ENCODE results near the gene ADAMTS7.
"Not testable (repeated sequence)": the region's sequence is repeated elsewhere in the genome, so short reads cannot be mapped to it uniquely, and the experiment has no call there.

The ADAMTS7 gene

DNA sequence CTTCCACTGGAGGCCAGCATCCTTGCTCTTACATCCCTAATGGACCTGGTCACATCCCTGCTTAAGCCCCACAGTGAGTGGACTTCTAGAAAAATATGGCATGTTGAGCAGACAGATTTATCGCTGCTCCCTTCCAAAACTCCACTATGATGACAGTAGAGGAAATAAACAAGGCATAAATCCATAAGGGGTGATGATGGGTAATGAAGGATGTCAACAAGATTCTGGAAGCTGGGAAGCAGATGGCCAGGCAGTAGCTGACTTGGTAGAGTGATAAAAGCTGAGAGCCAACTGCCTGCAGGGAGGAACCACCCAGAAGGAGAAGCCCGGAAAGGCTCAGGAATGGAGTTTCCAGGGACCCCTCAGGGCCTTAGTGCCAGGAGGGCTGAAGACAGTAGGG, 28.9 kb downstream of the ADAMTS7 start:
- not testable (repeated sequence) for ATAC-seq, DNase-seq

DNA sequence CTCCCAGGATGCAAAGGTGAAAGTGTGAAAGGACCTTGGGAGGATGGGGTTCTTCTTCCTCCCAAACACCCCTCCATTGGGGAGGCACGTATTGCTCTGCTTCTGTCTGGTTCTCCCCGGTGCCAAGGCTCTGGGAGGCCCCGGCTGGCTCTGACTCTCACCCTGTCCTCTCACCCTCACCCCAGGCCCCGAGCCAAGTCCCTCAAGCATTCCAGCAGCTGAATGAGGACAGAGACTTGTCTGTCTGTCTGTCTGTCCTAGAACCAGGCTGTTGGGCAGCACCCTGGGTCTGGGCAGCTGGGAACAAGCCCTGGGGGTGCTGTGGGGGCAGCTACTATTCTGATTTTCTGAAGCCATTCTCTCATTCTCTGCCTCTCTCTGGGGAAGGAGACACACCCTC, 29.9 kb downstream of the ADAMTS7 start:
- DNase-seq, ATAC-seq: not testable (repeated sequence)

DNA sequence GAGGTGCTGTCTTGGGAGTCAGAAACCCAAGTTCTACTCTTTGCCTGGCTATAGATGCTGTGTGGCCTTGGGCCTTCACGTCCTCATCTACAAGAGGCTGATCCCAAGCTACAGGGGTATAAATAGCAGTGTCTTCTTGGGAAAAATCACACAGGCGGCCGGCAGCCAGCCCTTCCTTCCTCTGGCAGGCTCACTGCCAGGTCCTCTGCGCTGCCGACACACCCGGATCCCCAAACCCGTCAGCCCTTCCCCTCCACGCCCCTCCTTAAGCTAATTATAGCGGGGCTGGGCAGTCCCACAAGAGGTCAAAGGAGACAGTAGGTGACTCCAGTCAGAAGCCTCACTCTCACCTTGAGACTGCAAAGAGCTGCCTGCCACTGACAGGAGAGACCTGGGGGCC, 31.3 kb downstream of the ADAMTS7 start:
- not testable (repeated sequence) for ATAC-seq, DNase-seq

DNA sequence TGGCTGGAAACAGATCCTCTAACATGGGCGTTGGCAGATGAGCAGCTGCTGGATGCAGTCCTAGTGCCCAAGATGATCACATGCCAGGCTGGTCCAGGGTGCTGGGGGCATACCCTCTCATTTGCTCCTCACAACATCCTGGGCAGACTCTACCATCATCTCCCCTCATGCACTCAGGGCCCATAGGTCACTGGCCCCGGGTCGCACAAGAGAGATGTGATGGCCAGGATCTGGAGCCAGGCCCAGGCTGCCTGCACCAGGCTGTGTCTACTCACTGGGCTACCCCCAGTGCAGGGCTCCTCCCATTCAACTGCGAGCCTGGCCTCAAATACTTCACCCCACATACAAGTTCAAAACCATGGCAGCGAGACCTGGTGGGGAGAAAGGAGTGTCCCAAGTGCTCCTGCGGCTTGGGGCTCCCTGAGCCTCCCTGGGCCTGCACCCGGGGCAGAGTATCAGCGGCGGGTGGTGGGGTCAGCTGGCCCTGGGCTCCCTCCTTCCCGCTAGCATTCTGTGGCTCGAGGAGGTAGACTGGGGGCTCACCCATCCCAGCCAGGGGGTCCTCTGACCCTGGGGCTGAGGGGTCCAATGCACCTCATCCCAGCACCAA, 32.0 kb downstream of the ADAMTS7 start:
- not testable (repeated sequence) for ATAC-seq, DNase-seq

DNA sequence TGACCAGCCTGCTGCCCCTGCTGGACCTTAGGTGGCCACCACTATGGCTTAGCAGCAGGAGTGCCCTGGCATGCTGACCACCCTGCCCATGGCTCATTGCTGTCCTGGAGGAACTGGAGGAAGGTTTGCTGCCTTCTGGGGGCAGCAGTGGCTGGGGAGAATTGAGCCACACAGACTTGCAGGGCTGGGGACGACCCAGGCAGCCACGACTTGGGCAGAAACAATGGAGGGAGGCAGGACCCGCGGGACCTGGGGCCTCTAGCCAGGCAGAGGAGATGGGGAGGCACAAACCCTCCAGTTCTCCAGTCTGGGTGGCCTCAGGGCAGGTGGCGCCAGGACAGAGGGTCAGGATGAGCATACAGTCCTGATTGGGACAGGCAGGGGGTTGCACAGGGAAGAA, 32.8 kb downstream of the ADAMTS7 start:
- DNase-seq = no peak
- ATAC-seq = no peak

DNA sequence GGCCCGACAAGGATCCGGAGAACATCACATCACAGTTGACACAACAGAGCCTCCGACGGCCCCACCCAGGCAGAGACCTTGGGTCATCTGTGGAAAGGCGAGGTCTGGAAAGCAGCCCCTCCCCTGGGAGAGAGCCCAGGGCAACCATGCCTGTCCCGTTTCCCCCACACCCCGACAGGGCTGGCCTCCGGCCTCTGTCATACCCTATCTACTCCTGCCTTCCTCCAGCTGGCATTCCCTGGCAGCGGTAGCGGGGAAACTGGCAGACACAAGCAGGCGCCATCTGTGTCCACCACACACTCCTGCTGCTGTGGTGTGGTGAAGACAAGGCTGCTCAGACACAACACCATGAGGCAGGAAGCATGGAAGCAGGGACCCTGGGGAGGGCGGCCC, 33.3 kb downstream of the ADAMTS7 start:
- ATAC-seq, DNase-seq: not testable (repeated sequence)

DNA sequence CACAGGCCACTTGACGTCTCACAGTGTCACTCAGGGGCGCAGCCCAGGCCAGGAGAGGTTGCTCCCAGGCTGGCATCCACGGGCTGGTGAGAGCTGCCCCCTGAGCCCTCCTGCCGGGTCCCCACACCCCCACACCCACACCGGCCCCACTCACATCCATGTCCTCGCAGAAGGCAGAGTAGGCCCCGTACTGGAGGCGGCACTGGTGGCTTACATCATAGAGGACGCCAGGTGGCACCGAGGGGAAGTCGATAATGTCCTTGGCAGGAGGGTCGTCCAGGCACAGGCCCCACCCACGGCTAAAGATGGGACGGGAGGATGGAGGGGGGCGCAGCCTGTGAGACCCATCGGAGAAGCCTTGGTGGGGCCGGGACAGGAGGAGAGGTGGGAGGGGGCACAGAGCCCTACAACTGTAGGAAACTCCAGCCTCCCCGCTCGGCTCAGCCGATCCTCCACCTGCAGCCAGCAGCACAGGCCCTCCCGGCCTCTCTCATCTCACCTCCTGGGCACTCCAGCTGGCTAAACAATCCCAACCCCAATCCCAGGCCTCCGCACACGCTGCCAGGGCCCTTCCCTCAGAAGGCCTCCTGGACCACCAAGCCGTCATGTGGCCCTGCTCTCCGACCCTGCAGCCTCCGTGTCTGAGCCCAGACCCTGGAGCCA, 33.8 kb downstream of the ADAMTS7 start:
- ATAC-seq = not testable (repeated sequence)

DNA sequence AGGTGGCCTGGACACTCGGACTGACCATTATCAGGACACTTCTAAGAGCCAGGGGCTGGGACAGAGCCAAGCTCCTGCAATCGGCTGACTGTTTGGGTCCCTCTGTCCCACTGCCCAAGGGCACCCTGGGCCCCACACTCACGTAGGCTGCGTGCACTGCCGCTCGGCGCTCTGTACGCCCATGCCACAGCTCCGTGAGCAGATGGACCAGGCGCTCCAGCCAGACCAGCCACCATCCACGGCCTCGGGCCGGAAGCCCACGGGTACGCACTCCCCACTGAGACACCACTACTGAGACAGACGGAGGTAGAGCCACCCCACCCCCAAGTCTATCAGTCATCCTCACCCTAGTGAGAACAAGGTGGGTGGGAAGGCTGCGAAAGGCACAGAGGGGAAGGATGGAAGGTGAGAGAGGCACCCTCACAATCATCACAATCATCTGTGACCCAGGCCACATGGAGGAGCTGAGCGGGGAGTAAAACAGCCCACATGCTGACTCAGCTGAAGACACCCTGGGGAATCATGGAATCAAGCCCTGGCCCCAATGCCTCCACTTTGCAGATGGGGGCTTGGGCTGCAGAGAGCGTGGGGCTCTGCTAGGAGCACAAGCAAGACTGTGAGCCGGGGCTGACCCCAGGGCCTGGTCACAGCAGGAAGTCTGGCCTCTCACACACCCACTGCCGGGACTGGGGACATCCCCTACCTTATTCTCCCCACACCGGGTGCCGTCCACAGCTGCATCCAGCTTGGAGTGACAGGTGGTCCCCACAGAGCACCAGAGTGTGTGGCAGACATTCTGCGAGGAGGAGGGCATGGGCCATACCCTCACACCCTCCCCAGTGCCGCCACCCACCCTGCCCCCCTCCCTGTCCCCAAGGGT, 35.0 kb downstream of the ADAMTS7 start:
- ATAC-seq, DNase-seq: not testable (repeated sequence)

More for the DNA sequence above, 33.8 kb downstream of the ADAMTS7 start:
- DNase-seq = not testable (repeated sequence)

DNA sequence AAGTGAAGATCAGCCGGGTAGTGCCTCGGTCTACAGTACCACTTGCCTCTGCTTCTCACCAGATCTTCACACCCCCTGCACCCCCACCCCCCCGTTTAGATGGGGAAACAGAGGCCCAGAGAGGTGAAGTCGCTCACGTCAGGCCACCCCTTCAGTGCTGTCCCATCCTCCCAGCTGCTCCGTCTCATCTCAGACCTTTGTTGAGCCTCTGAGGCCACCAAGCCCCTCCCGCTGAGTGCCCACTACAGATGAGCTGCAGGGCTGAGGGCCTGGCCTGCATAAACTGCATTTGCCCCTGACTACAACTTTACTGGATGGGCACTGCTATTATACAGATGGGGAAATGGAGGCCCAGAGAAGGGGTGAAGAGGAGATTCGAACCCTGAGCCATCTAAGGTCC, 35.8 kb downstream of the ADAMTS7 start:
- no peak for ATAC-seq
- no peak for DNase-seq

DNA sequence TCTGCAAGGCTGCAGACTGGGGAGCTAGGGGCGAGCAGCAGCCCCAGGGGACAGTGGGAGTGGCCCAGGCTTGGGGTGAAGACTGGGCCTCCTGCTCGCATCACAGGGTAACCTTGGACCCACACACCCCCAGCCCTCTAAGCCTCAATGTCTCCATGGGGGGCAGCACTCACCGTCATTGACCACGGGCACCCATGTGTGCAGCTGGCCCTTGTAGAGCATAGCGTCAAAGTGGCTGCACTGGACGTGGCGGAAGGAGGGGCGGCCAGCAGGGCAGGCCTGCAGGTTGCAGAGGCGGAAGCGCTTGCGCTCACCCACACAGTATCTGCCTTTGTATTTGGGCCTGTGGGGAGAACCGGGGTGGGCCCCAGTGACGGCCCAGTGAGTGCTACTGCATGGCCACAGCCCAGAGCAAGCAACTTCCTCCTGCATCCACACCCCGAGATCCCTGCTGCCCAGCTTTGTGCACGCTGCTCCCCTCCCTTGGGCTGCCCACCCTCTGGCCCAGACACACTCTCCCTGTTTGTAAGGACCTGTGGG, 36.7 kb downstream of the ADAMTS7 start:
- DNase-seq, ATAC-seq: not testable (repeated sequence)

DNA sequence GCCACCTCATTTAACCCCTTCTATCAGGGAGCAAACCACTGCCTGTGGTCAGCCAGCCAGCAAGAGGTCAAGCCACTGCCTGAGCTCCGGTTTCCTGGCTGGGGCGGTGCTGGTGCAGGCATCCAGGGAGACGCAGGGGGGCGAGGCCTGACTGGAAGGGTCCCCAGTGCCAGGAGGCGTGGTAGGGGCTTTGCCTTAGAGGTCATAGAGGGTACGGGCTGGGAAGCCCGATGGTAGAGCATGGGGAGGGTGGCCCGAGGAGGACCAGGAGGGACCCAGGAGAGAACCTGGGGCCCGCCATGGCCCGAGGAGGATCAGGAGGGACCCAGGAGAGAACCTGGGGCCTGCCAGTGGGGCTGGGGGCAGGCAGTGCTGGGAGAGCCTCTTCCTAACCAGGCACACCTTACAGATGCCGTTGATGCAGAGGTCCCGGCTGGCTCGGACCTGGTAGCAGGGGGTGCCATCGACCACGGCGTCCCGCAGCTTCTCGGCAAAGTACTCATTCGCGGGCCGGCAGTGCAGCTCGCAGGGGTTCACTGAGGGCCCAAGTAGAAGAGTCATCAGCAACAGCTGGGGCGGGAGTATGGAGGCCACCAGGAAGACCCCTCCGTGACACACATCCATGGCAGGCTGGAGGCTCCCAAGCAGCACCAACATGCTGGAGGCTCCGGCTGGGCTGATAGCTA, 37.4 kb downstream of the ADAMTS7 start:
- ATAC-seq, DNase-seq: not testable (repeated sequence)

DNA sequence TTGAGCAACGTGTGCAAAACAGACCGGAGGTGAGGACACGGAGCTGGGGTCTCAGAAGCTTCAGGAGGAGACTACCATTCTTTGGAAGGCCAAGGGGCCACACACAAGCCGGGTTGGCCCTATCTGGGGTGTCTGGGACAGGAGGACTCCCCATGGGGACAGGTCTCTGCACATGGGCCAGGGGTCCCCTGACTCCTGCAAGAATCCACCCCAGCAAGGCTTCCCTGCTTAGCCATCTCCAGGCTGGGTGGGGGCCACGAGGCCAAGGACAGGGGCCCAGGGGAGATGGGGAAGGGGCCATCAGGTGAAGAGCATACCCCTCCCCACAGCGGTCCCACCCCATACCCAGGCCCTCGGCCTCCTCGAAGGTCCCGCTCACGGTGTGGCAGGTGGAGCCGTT, 38.5 kb downstream of the ADAMTS7 start:
- no peak for ATAC-seq
- DNase-seq = no peak

DNA sequence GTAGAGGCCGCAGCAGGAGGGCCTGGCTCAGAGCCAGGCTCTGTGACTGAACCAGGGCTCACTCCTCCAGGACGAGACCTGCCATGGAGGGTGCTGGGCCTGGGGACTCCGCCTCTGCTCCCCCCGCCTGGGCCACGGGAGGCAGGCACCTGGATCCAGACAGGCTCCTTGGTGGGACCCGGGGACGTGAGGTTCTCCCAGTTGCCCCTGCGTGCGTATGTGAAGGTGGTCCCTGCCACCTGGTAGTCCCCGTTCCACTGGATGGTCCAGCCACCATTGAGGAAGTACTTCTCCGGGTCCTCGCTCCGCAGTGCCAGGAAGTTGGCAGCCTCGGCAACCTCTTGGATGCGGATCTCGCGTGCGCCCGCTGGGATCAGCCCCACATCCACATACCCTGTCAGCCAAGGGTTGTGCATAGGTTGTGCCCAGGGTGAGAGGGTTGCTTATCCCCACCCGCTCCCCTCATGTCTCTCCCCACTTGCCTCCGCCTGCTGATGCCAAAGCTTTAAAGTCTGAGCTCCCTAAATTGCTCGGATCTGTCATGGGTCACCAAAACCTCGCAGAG, 39.7 kb downstream of the ADAMTS7 start:
- ATAC-seq, DNase-seq: not testable (repeated sequence)

DNA sequence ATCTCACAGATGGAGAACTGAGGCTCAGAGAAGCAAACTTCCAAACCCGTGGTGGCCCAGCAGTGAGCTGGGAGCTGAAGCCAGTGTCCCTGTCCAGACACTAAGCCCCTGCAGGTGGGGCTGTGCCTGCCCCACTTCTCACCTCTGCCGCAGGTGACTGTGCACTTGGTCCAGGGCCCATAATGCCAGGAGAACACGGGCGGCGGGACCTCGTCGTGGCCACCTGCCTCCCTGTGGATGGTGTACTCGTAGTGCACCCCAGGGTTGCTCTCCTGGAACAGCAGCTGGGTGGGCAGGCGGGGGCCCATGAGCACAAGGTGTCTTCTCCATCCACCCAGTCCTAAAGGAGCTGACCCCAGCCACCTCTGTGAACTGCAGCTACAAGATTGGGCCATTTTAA, 40.2 kb downstream of the ADAMTS7 start:
- not testable (repeated sequence) for ATAC-seq, DNase-seq

DNA sequence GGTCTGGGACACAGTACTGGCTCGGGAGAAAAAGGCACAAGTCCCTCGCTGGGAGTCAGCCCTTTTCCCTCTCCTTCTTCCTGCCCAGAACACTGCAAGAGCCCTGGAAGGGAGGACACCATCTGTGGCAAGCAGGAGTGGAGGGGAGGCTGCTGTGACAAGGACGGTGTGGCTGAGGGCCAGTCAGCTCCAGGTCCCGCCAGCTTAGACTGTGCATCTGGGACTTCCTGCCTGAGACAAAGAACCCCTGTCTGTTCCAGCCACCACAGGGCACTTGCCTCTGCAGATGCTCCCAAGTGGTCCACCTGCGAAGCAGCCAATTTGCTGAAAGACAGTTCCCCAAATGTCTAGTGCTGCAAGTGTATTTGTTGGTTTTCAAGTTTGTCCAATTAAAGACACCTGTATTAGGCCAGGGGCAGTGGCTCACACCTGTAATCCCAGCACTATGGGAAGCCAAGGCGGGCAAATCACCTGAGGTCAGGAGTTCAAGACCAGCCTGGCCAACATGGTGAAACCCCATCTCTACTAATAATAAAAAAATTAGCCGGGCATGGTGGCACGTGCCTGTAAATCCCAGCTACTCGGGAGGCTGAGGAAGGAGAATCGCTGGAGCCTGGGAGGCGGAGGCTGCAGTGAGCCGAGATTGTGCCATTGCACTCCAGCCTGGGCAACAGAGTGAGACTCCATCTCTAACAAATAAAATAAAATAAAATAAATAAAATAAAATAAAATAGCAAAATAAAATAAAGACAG, 41.6 kb downstream of the ADAMTS7 start:
- not testable (repeated sequence) for DNase-seq, ATAC-seq

DNA sequence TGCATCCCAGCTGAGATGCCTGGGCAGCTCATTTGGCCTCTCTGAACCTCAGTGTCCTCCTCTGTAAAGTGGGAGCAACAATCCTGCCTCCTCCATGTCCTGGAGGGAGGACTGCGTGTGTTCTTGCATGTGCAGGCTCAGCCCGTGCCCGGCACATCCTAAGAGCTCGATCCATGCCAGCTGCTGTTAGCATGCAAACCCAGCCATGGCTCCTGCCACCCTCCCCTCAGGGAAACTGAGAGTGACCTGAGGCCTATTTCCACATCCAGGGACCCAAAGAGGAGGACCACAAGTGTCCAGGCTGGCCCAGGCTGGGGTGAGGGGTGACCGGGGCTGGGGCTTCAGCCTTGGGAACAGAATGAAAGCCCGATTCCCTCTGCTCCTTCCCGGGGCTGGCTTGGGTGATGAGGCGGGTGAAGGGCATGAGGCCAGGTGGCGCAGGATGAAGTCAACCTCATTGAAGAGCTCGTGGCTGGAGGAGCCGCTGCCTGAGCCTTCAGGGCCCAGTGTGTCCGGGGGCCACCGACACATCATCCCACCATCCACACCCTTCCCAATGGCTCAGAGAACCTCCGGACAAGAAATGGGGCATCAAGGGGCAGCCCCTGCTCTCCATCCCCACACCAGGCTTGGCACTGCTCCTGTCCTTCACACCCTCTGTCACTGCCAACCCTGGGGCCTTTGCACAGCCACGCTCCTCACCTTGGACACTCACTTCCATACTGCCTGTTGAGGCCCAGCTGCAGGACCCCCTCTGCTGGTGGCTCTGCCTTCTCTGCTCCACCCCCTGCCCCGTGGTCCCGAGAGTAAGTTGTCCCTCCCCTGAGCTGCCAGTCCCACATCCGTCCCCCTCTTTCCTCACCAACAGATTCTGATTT, 42.5 kb downstream of the ADAMTS7 start:
- no peak for DNase-seq
- ATAC-seq = no peak

DNA sequence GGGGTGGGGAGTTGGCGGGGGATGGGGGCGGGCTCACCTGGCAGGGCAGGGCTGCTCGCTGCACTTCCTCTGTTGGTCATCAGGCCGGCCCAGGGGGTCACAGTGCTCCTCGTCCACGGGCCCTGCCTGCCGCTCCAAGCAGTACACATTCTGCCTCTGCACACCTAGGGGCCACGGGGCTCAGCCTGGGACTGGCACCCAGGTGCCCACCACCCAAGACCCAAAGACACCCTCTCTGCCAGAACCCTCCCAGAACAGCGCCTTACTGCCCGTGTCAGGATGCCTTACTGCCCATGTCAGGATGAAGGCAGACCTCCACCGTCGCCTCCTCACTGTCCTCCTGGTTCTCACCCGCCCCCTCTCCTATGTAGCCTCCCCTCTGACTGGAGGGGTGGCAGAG, 43.2 kb downstream of the ADAMTS7 start:
- ATAC-seq = no peak

DNA sequence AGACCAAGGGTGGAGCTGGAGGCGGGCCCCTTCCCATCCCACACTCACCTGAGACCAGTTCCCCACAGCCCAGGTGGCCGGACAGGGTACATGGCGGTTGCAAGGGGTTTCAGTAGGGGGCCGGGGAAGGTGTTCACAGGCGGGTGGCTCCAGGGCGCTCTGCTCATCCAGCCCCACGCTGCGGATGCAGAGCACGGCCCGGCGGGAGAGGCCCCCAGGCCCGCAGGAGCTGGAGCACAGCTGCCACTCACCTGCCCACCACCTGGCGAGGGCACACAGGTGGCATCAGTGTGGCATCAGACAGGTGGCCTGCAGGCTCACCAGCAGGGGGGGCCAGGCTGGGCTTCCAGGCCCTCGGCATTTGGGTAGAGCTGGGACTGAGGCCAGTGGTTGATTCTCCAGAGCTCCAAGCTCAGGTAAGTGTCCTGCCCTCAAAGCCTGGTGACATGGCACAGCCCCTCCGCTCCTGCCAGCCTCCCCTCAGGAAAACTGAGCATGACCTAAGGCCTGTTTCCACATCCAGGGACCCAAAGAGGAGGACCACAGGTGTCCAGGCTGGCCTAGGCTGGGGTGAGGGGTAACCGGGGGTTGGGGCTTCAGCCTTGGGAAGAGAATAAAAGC, 43.8 kb downstream of the ADAMTS7 start:
- ATAC-seq (no peak), DNase-seq (no peak)

More for the DNA sequence above, 43.2 kb downstream of the ADAMTS7 start:
- DNase-seq = no peak

DNA sequence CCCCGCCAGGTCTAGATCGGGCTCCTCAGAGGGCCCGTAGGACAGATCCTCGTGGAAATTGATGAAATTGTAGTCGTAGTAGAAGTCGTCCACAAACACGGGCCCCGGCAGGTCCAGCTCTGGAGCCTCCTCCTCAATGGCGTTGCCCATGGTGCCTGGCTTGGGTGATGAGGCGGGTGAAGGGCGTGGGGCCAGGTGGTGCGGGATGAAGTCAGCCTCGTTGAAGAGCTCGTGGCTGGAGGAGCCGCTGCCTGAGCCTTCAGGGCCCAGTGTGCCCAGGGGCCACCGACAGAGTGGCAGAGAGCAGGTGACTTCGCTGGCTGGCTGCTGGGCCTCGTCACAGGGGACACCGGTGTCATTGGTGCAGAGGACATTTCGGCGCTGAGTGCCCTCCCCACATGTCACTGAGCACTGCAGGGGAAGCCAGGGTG, 44.6 kb downstream of the ADAMTS7 start:
- DNase-seq, ATAC-seq: not testable (repeated sequence)

All from stimulated activated naive CD8-positive, alpha-beta T cell treated with anti-CD3 and anti-CD28 coated beads, Interleukin-15, Interleukin-2, amounts not matched to agents 100 U/mL and 50 U/mL, for 24 hours (primary cell).